Endothelial cell of umbilical vein (primary cell): ENCODE data around the gene TPCN1. TPM values are rescaled to one million over a fixed set of nuclear protein-coding genes. Genes with fewer than 3 reads are reported as not detected.

Experiments used
- BruUV-seq: library from RNA; stranded (reverse); fragments of 400-500 nt; replicated peaks from 2 replicates; lab custom pipeline; 2021; lab: Mats Ljungman, UMichigan
- CTCF ChIA-PET: fragments of 300-600, 350-600 bp; sonication (Branson Sonifier 250); formaldehyde crosslinking; loops from one replicate; lab custom pipeline; 2021; ENCODE audit warnings: antibody characterized with exemption, inconsistent platforms; lab: Charles Lee
- POLR2A ChIA-PET: fragments of 300-600, 350-600 bp; sonication (Branson Sonifier 250); formaldehyde crosslinking; loops from one replicate; lab custom pipeline; 2021; ENCODE audit warnings: antibody characterized with exemption, inconsistent platforms; lab: Charles Lee
- DNase-seq: peaks from one replicate; pipeline ENCODE4 v3.0.0-alpha.2; 2011; ENCODE audit warnings: low read depth, low spot score
- FAIRE-seq: peaks from 2 replicates; lab custom pipeline; 2011; peaks lifted over from hg19 to GRCh38; lab: Jason Lieb, UNC
- H2AFZ ChIP-seq: 2 replicates; pipeline ENCODE4 v1.6.0; 2012; ENCODE audit warnings: low read depth, low read length, control low read depth, inconsistent platforms
- H3K27ac ChIP-seq: 2 replicates; pipeline ENCODE4 v1.5.1; 2011; ENCODE audit warnings: low read depth, mild to moderate bottlenecking, control low read depth, low read length, moderate library complexity; ENCODE audit not compliant: insufficient read depth
- H3K27me3 ChIP-seq, 2 experiments: 2 replicates each; pipeline versions ENCODE4 v1.6.0 to v1.6.1; 2011; ENCODE audit warnings: low read length in 2 of 2, mixed read lengths in 1 of 2; ENCODE audit not compliant: control insufficient read depth in 2 of 2, insufficient read depth in 2 of 2
- H3K36me3 ChIP-seq, 2 experiments: 2 replicates in 1 of 2; 3 replicates in 1 of 2; pipeline ENCODE4 v1.5.1; 2011; ENCODE audit warnings: low read length in 2 of 2, mild to moderate bottlenecking in 1 of 2, moderate library complexity in 1 of 2; ENCODE audit not compliant: control insufficient read depth in 2 of 2, insufficient read depth in 2 of 2; ENCODE audit errors: extremely low read depth in 1 of 2
- H3K4me1 ChIP-seq: 3 replicates; pipeline ENCODE4 v1.5.1; 2011; ENCODE audit warnings: mild to moderate bottlenecking, low read length; ENCODE audit not compliant: control insufficient read depth, insufficient read depth; ENCODE audit errors: extremely low read depth
- H3K4me2 ChIP-seq: 2 replicates; pipeline ENCODE4 v1.6.1; 2011; ENCODE audit warnings: low read length, control low read depth, mixed read lengths; ENCODE audit not compliant: insufficient read depth
- H3K4me3 ChIP-seq, 3 experiments: fragments of 200-600 bp in 1 of 3; sonication (generic), shearing (Covaris generic) in 1 of 3; replicated peaks in 1 of 3; 2 replicates each; pipeline ENCODE4 v1.5.1; 2011 to 2016; ENCODE audit warnings: control low read depth in 3 of 3, low read length in 3 of 3, mild to moderate bottlenecking in 2 of 3, inconsistent platforms in 1 of 3, low read depth in 1 of 3, moderate library complexity in 1 of 3; ENCODE audit not compliant: insufficient read depth in 1 of 3
- H3K79me2 ChIP-seq: 2 replicates; pipeline ENCODE4 v1.6.0; 2012; ENCODE audit warnings: low read length, inconsistent platforms; ENCODE audit not compliant: control insufficient read depth, insufficient read depth
- H3K9ac ChIP-seq: replicated peaks from 2 replicates; pipeline ENCODE3; 2011; ENCODE audit warnings: low read length, control low read depth; ENCODE audit not compliant: insufficient read depth; ENCODE audit errors: extremely low read depth
- H3K9me1 ChIP-seq: replicated peaks from 3 replicates; pipeline ENCODE4 v1.6.0; 2011; ENCODE audit warnings: mild to moderate bottlenecking, low read length; ENCODE audit not compliant: control insufficient read depth, insufficient read depth; ENCODE audit errors: extremely low read depth
- H3K9me3 ChIP-seq: replicated peaks from 2 replicates; pipeline ENCODE4 v1.5.1; 2012; ENCODE audit warnings: low read length, inconsistent platforms; ENCODE audit not compliant: control insufficient read depth, insufficient read depth
- H4K20me1 ChIP-seq: replicated peaks from 2 replicates; pipeline ENCODE3; 2011; ENCODE audit warnings: mild to moderate bottlenecking, low read length; ENCODE audit not compliant: control insufficient read depth, insufficient read depth; ENCODE audit errors: extremely low read depth
- EZH2 ChIP-seq: IDR thresholded peaks from 2 replicates; pipeline ENCODE4 v1.6.1; 2012; ENCODE audit warnings: borderline replicate concordance, low read depth, mild to moderate bottlenecking, moderate library complexity, low read length, inconsistent platforms; ENCODE audit not compliant: severe bottlenecking
- FOS ChIP-seq: IDR thresholded peaks from 2 replicates; pipeline ENCODE4 v1.6.1; 2011; ENCODE audit warnings: mild to moderate bottlenecking, low read length, moderate library complexity, borderline replicate concordance; ENCODE audit not compliant: insufficient read depth
- GATA2 ChIP-seq: IDR thresholded peaks from 2 replicates; pipeline ENCODE4 v1.7.0; 2011; ENCODE audit warnings: low read depth, mild to moderate bottlenecking, moderate library complexity, mixed read lengths, low read length; ENCODE audit not compliant: insufficient read length, insufficient read depth
- JUN ChIP-seq: IDR thresholded peaks from 2 replicates; pipeline ENCODE4 v1.6.1; 2011; ENCODE audit warnings: borderline replicate concordance, low read depth; ENCODE audit not compliant: insufficient read length, insufficient read depth
- MYC ChIP-seq: IDR thresholded peaks from one replicate; pipeline ENCODE4 v1.6.1; 2011; ENCODE audit warnings: mild to moderate bottlenecking, low read depth, low read length
- POLR2A ChIP-seq: IDR thresholded peaks from 2 replicates; pipeline ENCODE4 v1.6.1; 2012; ENCODE audit warnings: low read depth, mild to moderate bottlenecking, control low read depth, low read length
- POLR2AphosphoS5 ChIP-seq: IDR thresholded peaks from 2 replicates; pipeline ENCODE4 v1.6.1; 2012; ENCODE audit warnings: low read depth, mild to moderate bottlenecking, control low read depth, low read length, moderate library complexity; ENCODE audit not compliant: insufficient read depth
- dilution Hi-C: fragments of 300-500 bp; cut with MboI; formaldehyde crosslinking; loops from one replicate; pipeline ENCODE4 v1.15.0; 2019; ENCODE audit warnings: low sequenced_read_pairs; ENCODE audit not compliant: extremely low pct_ligation_motif_present
- intact Hi-C: fragments of 100-400 bp; cut with micrococcal nuclease; formaldehyde crosslinking; loops from one replicate; pipeline ENCODE4 v1.10.0; 2022
- polyA plus RNA-seq, 4 experiments: library from polyadenylated mRNA; depleted of rRNA in 3 of 4; stranded (reverse) in 3 of 4; unstranded in 1 of 4; fragments of >200 nt; gene quantifications; 2 replicates each; pipeline versions ENCODE4 v1.2.1 to v1.2.3, GENCODE V29; 2011 to 2012; ENCODE audit warnings: missing spikeins in 1 of 4
- total RNA-seq: library from RNA; stranded (reverse); gene quantifications from 2 replicates; pipeline ENCODE4 v1.2.3, GENCODE V29; 2021
- TF ChIP-seq, protein P1 (sequence below), 2 donors: IDR thresholded peaks; 1 replicate in 1 of 2; 2 replicates in 1 of 2; pipeline ENCODE4 v1.5.1; 2011; ENCODE audit warnings: low read length in 2 of 2, mild to moderate bottlenecking in 2 of 2, moderate library complexity in 2 of 2, control low read depth in 1 of 2, inconsistent platforms in 1 of 2, low read depth in 1 of 2; ENCODE audit not compliant: insufficient read depth in 1 of 2; ENCODE audit errors: extremely low read depth in 1 of 2
- TF ChIP-seq, protein P2 (sequence below): IDR thresholded peaks from 2 replicates; pipeline ENCODE4 v1.6.1; 2011; ENCODE audit not compliant: insufficient read depth, insufficient read length

The TPCN1 gene
- total and polyA plus RNA-seq, 2 donors (not counting 3 experiments of a cell fraction or from before 2014, with no cell fraction given), result 19.5 to 28.3 TPM

DNA sequence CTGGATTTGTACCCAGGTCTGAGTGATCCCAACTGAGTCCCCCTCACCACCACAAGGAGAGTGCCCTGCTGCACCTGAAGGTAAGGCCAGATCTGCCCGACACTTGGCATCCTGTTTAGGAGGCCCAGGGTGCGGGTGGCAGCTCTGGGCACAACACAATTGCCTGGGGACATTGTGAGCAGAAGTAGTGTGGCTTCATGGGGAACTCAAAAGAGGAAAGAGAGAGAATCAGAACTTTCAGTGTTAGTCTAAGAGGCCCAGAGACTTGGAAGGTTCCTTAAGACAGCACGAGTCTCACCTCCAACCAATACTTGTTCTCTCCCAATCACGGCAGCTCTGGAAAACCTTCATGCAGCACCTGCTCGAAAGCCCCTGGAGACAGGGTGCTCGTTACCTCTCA lies 120.3 kb downstream of the TPCN1 start:
- Histone ChIP-seq H3K79me2 (no peaks in the 10 kb centered on the region), H3K27me3 (no peaks in the 10 kb centered on the region), H3K36me3 (no peaks in the 10 kb centered on the region), H3K4me2 (no peak overlapping the region), H2AFZ (no peak overlapping the region), H3K9ac (no peak overlapping the region), H4K20me1 (no peaks in the 10 kb centered on the region), H3K4me1 (no peaks in the 10 kb centered on the region), H3K9me3 (no peaks in the 10 kb centered on the region), H3K27ac (no peak overlapping the region), H3K9me1 (no peaks in the 10 kb centered on the region), H3K4me3 (no peak overlapping the region)
- no TSS peak for BruUV-seq
- POLR2A ChIA-PET, result no interaction called here
- intact Hi-C loops, result no loop called here
- TF ChIP-seq MYC (no peak), FOS (no peak), POLR2A (no peak), EZH2 (no peak), GATA2 (no peak), POLR2AphosphoS5 (no peak), JUN (no peak)
- TF ChIP-seq, protein P1, sequence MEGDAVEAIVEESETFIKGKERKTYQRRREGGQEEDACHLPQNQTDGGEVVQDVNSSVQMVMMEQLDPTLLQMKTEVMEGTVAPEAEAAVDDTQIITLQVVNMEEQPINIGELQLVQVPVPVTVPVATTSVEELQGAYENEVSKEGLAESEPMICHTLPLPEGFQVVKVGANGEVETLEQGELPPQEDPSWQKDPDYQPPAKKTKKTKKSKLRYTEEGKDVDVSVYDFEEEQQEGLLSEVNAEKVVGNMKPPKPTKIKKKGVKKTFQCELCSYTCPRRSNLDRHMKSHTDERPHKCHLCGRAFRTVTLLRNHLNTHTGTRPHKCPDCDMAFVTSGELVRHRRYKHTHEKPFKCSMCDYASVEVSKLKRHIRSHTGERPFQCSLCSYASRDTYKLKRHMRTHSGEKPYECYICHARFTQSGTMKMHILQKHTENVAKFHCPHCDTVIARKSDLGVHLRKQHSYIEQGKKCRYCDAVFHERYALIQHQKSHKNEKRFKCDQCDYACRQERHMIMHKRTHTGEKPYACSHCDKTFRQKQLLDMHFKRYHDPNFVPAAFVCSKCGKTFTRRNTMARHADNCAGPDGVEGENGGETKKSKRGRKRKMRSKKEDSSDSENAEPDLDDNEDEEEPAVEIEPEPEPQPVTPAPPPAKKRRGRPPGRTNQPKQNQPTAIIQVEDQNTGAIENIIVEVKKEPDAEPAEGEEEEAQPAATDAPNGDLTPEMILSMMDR (IDR thresholded peaks at IDR 0.05; ENCODE audit: extremely low read depth in 1 of 2, insufficient read depth in 1 of 2, low read depth in 1 of 2, low read length in 2 of 2), result no peak
- TF ChIP-seq, protein P2, sequence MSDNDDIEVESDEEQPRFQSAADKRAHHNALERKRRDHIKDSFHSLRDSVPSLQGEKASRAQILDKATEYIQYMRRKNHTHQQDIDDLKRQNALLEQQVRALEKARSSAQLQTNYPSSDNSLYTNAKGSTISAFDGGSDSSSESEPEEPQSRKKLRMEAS, result no peak
- DNase-seq (no peak), FAIRE-seq (no peak)
- dilution Hi-C loops, result no loop called here
- CTCF ChIA-PET, result interaction anchor here (1.2 kb wide), 1 partner anchor 84 kb away, joined by 3 read pairs; no protein-coding TSS in a partner anchor
